HEK293 (cell line): ENCODE data around the gene FAM241A.

Experiments
- CTCF ChIA-PET: fragments of 350-600 bp; formaldehyde crosslinking; extraction: SDS; loops from one replicate; lab custom pipeline; 2021; ENCODE audit warnings: antibody characterized with exemption; lab: Yijun Ruan, JAX
- POLR2A ChIA-PET: fragments of 300-600 bp; formaldehyde crosslinking; extraction: SDS; loops from one replicate; lab custom pipeline; 2020; ENCODE audit warnings: antibody characterized with exemption, inconsistent platforms; lab: Yijun Ruan, JAX
- H3K27ac ChIP-seq: fragments of 200-500 bp; sonication (Bioruptor generic); 2 replicates; pipeline ENCODE4 v1.5.1; 2014; ENCODE audit warnings: low read depth, low read length, control low read depth, inconsistent platforms; ENCODE audit errors: extremely low read depth
- H3K36me3 ChIP-seq, 2 experiments: fragments of 200-500 bp in 1 of 2; sonication (Bioruptor generic) in 1 of 2; 1 replicate in 1 of 2; 2 replicates in 1 of 2; pipeline ENCODE4 v1.5.1; 2014 to 2017; ENCODE audit warnings: inconsistent platforms in 2 of 2, low read length in 2 of 2; ENCODE audit not compliant: control insufficient read depth in 2 of 2, insufficient read depth in 1 of 2
- H3K4me1 ChIP-seq: fragments of 200-500 bp; sonication (Bioruptor generic); 2 replicates; pipeline ENCODE4 v1.5.1; 2014; ENCODE audit warnings: mild to moderate bottlenecking, low read length, inconsistent platforms; ENCODE audit not compliant: control insufficient read depth, insufficient read depth
- H3K4me3 ChIP-seq: 2 replicates; pipeline ENCODE4 v1.5.1; 2011; ENCODE audit warnings: low read depth, mild to moderate bottlenecking, control low read depth, low read length, moderate library complexity
- H3K9me3 ChIP-seq: fragments of 200-500 bp; sonication (Bioruptor generic); 2 replicates; pipeline ENCODE4 v1.5.1; 2014; ENCODE audit warnings: low read depth, low read length, inconsistent platforms; ENCODE audit not compliant: control insufficient read depth, insufficient read depth
- GLI4 ChIP-seq: fragments of 450-650 bp; formaldehyde crosslinking; IDR thresholded peaks from 2 replicates; pipeline ENCODE4 v1.5.1; 2016; ENCODE audit warnings: missing biosample characterization, missing genetic modification characterization
- IKZF3 ChIP-seq: fragments of 450-650 bp; IDR thresholded peaks from 2 replicates; pipeline ENCODE4 v1.5.0; 2018; ENCODE audit warnings: missing biosample characterization, mild to moderate bottlenecking, missing genetic modification characterization, moderate library complexity
- INSM2 ChIP-seq: fragments of 450-650 bp; formaldehyde crosslinking; IDR thresholded peaks from 2 replicates; pipeline ENCODE4 v1.5.1; 2016; ENCODE audit warnings: missing biosample characterization, missing genetic modification characterization
- KLF7 ChIP-seq: fragments of 450-650 bp; formaldehyde crosslinking; IDR thresholded peaks from 2 replicates; pipeline ENCODE4 v1.5.1; 2016; ENCODE audit warnings: missing biosample characterization, missing genetic modification characterization, borderline replicate concordance
- MYNN ChIP-seq: fragments of 450-650 bp; formaldehyde crosslinking; IDR thresholded peaks from 2 replicates; pipeline ENCODE4 v1.5.1; 2016; ENCODE audit warnings: missing biosample characterization, missing genetic modification characterization, borderline replicate concordance
- OVOL3 ChIP-seq: fragments of 450-650 bp; formaldehyde crosslinking; IDR thresholded peaks from 2 replicates; pipeline ENCODE4 v1.5.1; 2016; ENCODE audit warnings: missing biosample characterization, missing genetic modification characterization
- SALL2 ChIP-seq: fragments of 450-650 bp; formaldehyde crosslinking; IDR thresholded peaks from 2 replicates; pipeline ENCODE4 v1.5.0; 2017; ENCODE audit warnings: missing biosample characterization, mild to moderate bottlenecking, missing genetic modification characterization, borderline replicate concordance
- YY1 ChIP-seq: fragments of 450-650 bp; formaldehyde crosslinking; IDR thresholded peaks from 2 replicates; pipeline ENCODE4 v1.5.1; 2018; ENCODE audit warnings: missing biosample characterization, missing genetic modification characterization
- ZBTB48 ChIP-seq: fragments of 450-650 bp; formaldehyde crosslinking; IDR thresholded peaks from 2 replicates; pipeline ENCODE4 v1.5.1; 2016; ENCODE audit warnings: missing biosample characterization, missing genetic modification characterization
- ZNF16 ChIP-seq: fragments of 450-650 bp; formaldehyde crosslinking; IDR thresholded peaks from 2 replicates; pipeline ENCODE4 v1.5.1; 2016; ENCODE audit warnings: low read depth, missing biosample characterization, missing genetic modification characterization
- ZNF19 ChIP-seq: fragments of 450-650 bp; formaldehyde crosslinking; IDR thresholded peaks from 2 replicates; pipeline ENCODE4; 2016; ENCODE audit warnings: missing biosample characterization, missing genetic modification characterization, low read depth
- ZNF223 ChIP-seq: fragments of 450-650 bp; formaldehyde crosslinking; IDR thresholded peaks from 2 replicates; pipeline ENCODE4 v1.5.1; 2016; ENCODE audit warnings: missing biosample characterization, missing genetic modification characterization
- ZNF24 ChIP-seq: fragments of 450-650 bp; formaldehyde crosslinking; IDR thresholded peaks from 2 replicates; pipeline ENCODE4 v1.5.1; 2016; ENCODE audit warnings: missing biosample characterization, missing genetic modification characterization
- ZNF248 ChIP-seq: fragments of 450-650 bp; formaldehyde crosslinking; IDR thresholded peaks from 2 replicates; pipeline ENCODE4 v1.5.1; 2017; ENCODE audit warnings: missing biosample characterization, missing genetic modification characterization
- ZNF404 ChIP-seq: fragments of 450-650 bp; formaldehyde crosslinking; IDR thresholded peaks from 2 replicates; pipeline ENCODE4 v1.5.1; 2017; ENCODE audit warnings: missing biosample characterization, missing genetic modification characterization
- ZNF423 ChIP-seq: fragments of 450-650 bp; formaldehyde crosslinking; IDR thresholded peaks from 2 replicates; pipeline ENCODE4 v1.5.1; 2016; ENCODE audit warnings: missing biosample characterization, missing genetic modification characterization
- ZNF514 ChIP-seq: fragments of 450-650 bp; formaldehyde crosslinking; IDR thresholded peaks from 2 replicates; pipeline ENCODE4 v1.5.1; 2016; ENCODE audit warnings: missing biosample characterization, missing genetic modification characterization
- ZNF530 ChIP-seq: fragments of 450-650 bp; formaldehyde crosslinking; IDR thresholded peaks from 2 replicates; pipeline ENCODE4 v1.5.1; 2016; ENCODE audit warnings: low read depth, missing biosample characterization, missing genetic modification characterization
- ZNF558 ChIP-seq: fragments of 450-650 bp; formaldehyde crosslinking; IDR thresholded peaks from 2 replicates; pipeline ENCODE4 v1.5.1; 2016; ENCODE audit warnings: missing biosample characterization, missing genetic modification characterization
- ZNF623 ChIP-seq: fragments of 450-650 bp; formaldehyde crosslinking; IDR thresholded peaks from 2 replicates; pipeline ENCODE4 v1.5.1; 2016; ENCODE audit warnings: missing biosample characterization, missing genetic modification characterization
- ZNF624 ChIP-seq: fragments of 450-650 bp; formaldehyde crosslinking; IDR thresholded peaks from 2 replicates; pipeline ENCODE4 v1.5.1; 2017; ENCODE audit warnings: missing biosample characterization, missing genetic modification characterization
- ZNF654 ChIP-seq: fragments of 450-650 bp; formaldehyde crosslinking; IDR thresholded peaks from 2 replicates; pipeline ENCODE4 v1.5.1; 2016; ENCODE audit warnings: low read depth, missing biosample characterization, missing genetic modification characterization
- ZNF704 ChIP-seq: fragments of 450-650 bp; formaldehyde crosslinking; IDR thresholded peaks from 2 replicates; pipeline ENCODE4 v1.5.1; 2016; ENCODE audit warnings: missing biosample characterization, missing genetic modification characterization
- TF ChIP-seq, protein P1 (sequence below): fragments of 450-650 bp; formaldehyde crosslinking; IDR thresholded peaks from 2 replicates; pipeline ENCODE4 v1.5.1; 2016; ENCODE audit warnings: missing biosample characterization, missing genetic modification characterization
- TF ChIP-seq, protein P2 (sequence below): fragments of 450-650 bp; IDR thresholded peaks from 2 replicates; pipeline ENCODE4 v1.5.1; 2018; ENCODE audit warnings: missing biosample characterization, mild to moderate bottlenecking, missing genetic modification characterization
- TF ChIP-seq, protein P3 (sequence below): fragments of 450-650 bp; formaldehyde crosslinking; IDR thresholded peaks from 2 replicates; pipeline ENCODE4 v1.5.1; 2016; ENCODE audit warnings: missing biosample characterization, missing genetic modification characterization

FAM241A gene

DNA sequence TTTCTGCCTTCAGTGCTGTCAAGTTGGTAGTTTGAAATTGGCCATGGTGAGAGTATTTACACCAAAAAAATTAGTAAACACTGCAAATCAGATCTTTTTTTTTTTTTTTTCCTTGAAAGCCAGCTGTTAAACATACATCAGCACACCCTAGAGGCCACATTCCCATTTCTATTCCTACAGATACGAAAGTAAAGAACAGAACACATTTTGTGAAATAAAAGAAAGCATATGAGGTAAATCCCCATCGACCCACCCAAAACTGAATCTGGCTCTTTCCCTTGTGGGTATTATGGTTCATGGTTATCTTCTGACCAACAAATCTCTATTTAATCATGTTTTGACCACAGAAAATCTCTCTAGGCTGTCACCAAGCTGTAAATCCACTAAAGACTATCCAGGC is 44.5 kb downstream of the FAM241A start:
- POLR2A ChIA-PET = no interaction called here
- no peaks in the 10 kb centered on the region for H3K9me3 ChIP-seq
- no peaks in the 10 kb centered on the region for H3K4me1 ChIP-seq

DNA sequence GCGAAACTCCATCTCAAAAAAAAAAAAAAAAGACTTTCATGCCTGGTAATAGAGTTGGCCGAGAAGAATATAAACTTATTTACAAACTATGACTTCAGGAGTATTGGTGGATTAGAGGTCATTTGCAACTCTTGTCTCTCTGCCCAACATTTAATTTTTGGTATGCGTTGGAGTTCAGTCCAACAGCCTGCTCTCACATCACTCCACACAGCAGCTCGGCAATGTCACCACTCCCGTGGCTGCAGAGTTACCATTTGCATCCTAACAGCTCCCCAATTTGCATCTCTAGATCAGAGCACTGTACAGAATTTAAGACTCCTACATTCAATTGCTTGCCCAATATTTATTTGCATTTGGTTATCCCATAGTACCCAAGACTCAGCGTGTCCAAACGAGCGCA is 45.4 kb downstream of the FAM241A start:
- no peak for TF ChIP-seq SALL2
- TF ChIP-seq GLI4 (tag by site-specific recombination) = no peak
- no peak for TF ChIP-seq ZNF623 (tag by site-specific recombination)
- TF ChIP-seq ZNF558 (tag by site-specific recombination) = no peak
- TF ChIP-seq ZNF514 = no peak
- TF ChIP-seq, protein P1, sequence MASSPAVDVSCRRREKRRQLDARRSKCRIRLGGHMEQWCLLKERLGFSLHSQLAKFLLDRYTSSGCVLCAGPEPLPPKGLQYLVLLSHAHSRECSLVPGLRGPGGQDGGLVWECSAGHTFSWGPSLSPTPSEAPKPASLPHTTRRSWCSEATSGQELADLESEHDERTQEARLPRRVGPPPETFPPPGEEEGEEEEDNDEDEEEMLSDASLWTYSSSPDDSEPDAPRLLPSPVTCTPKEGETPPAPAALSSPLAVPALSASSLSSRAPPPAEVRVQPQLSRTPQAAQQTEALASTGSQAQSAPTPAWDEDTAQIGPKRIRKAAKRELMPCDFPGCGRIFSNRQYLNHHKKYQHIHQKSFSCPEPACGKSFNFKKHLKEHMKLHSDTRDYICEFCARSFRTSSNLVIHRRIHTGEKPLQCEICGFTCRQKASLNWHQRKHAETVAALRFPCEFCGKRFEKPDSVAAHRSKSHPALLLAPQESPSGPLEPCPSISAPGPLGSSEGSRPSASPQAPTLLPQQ (tag by site-specific recombination) = no peak
- no peak for TF ChIP-seq ZNF404 (tag by site-specific recombination)
- TF ChIP-seq KLF7 (tag by site-specific recombination) = no peak
- TF ChIP-seq INSM2 (tag by site-specific recombination) = no peak
- no peak for TF ChIP-seq MYNN (tag by site-specific recombination)
- no peak for TF ChIP-seq ZNF248 (tag by site-specific recombination)
- no peak for TF ChIP-seq ZNF223 (tag by site-specific recombination)
- TF ChIP-seq ZNF19 (tag by site-specific recombination) = no peak
- Histone ChIP-seq H3K27ac (no peak overlapping the region), H3K4me3 (no peak overlapping the region), H3K36me3 (no peaks in the 10 kb centered on the region; a peak in 1 of 3 replicates), H3K4me1 (no peaks in the 10 kb centered on the region), H3K9me3 (no peaks in the 10 kb centered on the region)
- ChIA-PET POLR2A (no interaction called here), CTCF (interaction anchor here (1.8 kb wide), 1 partner anchor 24 kb away, joined by 4 read pairs; no protein-coding TSS in a partner anchor)

More for the DNA sequence above, 44.5 kb downstream of the FAM241A start:
- Histone ChIP-seq H3K4me3 (no peak overlapping the region), H3K27ac (no peak overlapping the region), H3K36me3 (no peaks in the 10 kb centered on the region; a peak in 1 of 3 replicates)
- no peak for TF ChIP-seq ZNF624
- TF ChIP-seq ZNF654 = peak; percentile 3; the same call in 1 of the 2 replicates
- CTCF ChIA-PET = interaction anchor here (0.6 to 1.8 kb wide), 3 partner anchors 25 to 1509 kb away, joined by 4 read pairs; no protein-coding TSS in a partner anchor

- CTCF ChIA-PET = interaction anchor here (1.6 kb wide), 1 partner anchor 11 kb away, joined by 3 read pairs; no protein-coding TSS in a partner anchor
- POLR2A ChIA-PET = no interaction called here
- no peaks in the 10 kb centered on the region for H3K4me1 ChIP-seq
- no peaks in the 10 kb centered on the region for H3K36me3 ChIP-seq
- H3K4me3 ChIP-seq = no peak overlapping the region
- no peak overlapping the region for H3K27ac ChIP-seq
- no peaks in the 10 kb centered on the region for H3K9me3 ChIP-seq
- TF ChIP-seq, protein P2, sequence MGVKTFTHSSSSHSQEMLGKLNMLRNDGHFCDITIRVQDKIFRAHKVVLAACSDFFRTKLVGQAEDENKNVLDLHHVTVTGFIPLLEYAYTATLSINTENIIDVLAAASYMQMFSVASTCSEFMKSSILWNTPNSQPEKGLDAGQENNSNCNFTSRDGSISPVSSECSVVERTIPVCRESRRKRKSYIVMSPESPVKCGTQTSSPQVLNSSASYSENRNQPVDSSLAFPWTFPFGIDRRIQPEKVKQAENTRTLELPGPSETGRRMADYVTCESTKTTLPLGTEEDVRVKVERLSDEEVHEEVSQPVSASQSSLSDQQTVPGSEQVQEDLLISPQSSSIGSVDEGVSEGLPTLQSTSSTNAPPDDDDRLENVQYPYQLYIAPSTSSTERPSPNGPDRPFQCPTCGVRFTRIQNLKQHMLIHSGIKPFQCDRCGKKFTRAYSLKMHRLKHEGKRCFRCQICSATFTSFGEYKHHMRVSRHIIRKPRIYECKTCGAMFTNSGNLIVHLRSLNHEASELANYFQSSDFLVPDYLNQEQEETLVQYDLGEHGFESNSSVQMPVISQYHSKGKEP (tag by site-specific recombination) = no peak
- TF ChIP-seq ZNF16 (tag by site-specific recombination) = no peak
- TF ChIP-seq ZNF530 (tag by site-specific recombination) = no peak
- no peak for TF ChIP-seq IKZF3 (tag by site-specific recombination)
- no peak for TF ChIP-seq ZNF704
- TF ChIP-seq, protein P3, sequence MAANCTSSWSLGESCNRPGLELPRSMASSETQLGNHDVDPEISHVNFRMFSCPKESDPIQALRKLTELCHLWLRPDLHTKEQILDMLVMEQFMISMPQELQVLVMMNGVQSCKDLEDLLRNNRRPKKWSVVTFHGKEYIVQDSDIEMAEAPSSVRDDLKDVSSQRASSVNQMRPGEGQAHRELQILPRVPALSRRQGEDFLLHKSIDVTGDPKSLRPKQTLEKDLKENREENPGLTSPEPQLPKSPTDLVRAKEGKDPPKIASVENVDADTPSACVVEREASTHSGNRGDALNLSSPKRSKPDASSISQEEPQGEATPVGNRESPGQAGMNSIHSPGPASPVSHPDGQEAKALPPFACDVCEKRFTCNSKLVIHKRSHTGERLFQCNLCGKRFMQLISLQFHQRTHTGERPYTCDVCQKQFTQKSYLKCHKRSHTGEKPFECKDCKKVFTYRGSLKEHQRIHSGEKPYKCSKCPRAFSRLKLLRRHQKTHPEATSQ = no peak
- TF ChIP-seq YY1 = no peak
- TF ChIP-seq ZNF423 (tag by site-specific recombination) = no peak
- TF ChIP-seq ZBTB48 (tag by site-specific recombination) = no peak
- no peak for TF ChIP-seq ZNF24
- TF ChIP-seq OVOL3 (tag by site-specific recombination) = no peak
Observed at GRCh38 chr4:112196461-112196860, 51.2 kb downstream of the FAM241A start.
